NCI-H2196 (cell line): ENCODE data around the gene CDT1.

Source experiments
- DNase-seq: peaks from one replicate; lab custom pipeline; 2025; ENCODE audit not compliant: unreplicated experiment; lab: John Stamatoyannopoulos, UW

CDT1 gene

GRCh38 chr16:88835383-88835782 lies 31.8 kb downstream of the CDT1 start:
- no peak for DNase-seq

GRCh38 chr16:88835818-88836217 lies 32.2 kb downstream of the CDT1 start:
- no peak for DNase-seq

- no peak for DNase-seq
These were observed 33.2 kb downstream of the CDT1 start for GRCh38 chr16:88836791-88837190.

DNA sequence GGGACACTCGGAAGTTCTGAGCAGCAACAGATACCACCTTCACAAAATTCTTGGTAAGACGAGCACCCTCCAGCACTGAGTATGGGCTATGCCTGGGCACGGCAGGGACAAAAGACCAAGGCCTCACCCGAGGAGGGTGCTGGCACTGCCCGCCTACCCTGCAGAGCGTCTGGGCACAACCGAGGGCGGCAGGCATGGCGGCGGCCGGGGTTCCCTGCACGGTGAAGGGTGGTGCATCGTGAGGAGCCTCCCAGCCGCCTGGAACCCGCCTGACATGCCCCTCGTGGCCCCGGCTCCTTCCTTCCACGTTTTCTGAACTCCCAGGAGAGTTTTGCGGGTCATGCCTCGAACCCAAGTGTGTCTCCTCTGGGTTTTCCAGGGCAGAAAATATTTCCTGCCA lies 34.2 kb downstream of the CDT1 start:
- no peak for DNase-seq

GRCh38 chr16:88838566-88838965 lies 35.0 kb downstream of the CDT1 start:
- no peak for DNase-seq

DNA sequence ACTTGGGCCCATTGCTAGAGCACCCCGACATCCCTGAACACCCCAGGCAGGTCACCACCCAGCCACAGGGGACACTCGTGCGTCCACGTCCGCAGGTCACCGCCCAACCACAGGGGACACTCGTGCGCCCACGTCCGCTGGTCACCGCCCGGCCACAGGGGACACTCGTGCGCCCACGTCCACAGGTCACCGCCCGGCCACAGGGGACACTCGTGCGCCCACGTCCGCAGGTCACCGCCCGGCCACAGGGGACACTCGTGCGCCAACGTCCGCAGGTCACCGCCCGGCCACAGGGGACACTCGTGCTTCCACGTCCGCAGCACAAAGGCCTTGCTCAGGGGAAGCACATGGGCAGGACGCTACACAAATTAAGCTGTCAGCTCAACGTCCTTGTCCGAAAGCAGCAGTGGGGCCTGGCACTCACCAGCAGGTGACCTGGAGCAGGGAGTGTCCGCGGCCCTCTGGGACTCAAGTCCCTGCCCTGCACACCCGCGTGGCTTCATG lies 35.5 kb downstream of the CDT1 start:
- DNase-seq, result no peak

GRCh38 chr16:88839745-88840599 lies 36.4 kb downstream of the CDT1 start:
- no peak for DNase-seq

- DNase-seq, result no peak
These were observed 37.1 kb downstream of the CDT1 start for GRCh38 chr16:88840600-88841215.

DNA sequence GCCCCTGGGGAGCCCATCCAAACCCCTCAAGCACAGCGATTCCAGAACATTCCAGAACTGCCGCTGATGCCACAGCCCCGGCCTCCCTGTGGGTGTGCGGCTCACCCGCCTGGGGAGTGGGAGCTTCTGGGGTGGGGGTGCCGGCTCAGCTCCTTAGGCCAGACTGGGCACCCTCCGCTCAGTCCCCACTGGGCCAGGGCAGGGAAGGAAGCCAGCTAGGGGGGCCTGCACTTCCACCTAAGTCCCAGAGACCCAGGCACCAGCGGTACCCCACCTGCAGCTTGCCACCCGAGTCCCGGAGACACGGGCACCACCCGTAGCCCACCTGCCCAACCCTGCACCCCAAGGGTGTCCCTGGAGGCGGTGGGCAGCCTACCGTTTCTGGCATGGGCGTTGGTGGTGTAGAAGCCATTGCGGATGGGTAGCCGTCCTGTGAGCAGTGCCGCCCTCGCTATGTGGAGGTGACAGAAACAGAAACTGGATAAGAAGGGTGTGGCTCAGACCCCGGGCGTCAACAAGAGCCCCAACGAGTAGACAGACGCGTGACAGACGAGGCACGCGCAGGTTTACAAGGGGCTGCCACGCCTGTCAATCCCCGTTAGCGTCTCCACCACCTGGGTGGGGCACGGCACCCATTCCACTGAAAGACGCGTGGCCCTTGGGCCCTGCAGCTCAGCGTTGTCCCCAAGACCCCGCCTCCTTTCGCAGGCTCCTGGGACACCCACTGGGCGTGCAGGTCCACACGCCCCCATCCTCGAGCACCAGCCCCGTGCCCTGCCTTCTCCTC lies 38.1 kb downstream of the CDT1 start:
- no peak for DNase-seq

DNA sequence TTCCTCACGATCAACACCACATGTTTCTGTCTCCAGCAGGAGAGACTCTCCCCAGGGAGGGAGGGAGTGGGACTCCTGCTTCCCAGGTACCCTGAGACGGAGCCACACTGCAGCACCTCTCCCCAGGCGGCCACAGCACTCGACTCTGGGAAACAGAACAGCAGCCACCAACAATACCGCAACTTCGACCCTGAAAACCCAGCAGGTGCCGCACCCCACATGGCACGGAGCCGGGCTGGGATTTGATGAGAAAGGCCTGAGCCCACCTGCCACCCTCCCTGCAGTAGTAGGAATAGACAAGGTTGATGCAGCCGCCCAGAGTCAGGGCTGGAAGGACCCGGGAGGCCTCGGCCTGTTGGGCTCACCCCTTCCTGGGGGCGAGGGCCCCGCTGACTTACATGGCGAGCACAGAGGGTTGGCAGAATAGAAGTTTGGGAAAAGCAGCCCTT lies 38.7 kb downstream of the CDT1 start:
- DNase-seq, result no peak

- no peak for DNase-seq
These were observed 39.2 kb downstream of the CDT1 start for GRCh38 chr16:88842806-88843205.

GRCh38 chr16:88843256-88843655 lies 39.7 kb downstream of the CDT1 start:
- no peak for DNase-seq

DNA sequence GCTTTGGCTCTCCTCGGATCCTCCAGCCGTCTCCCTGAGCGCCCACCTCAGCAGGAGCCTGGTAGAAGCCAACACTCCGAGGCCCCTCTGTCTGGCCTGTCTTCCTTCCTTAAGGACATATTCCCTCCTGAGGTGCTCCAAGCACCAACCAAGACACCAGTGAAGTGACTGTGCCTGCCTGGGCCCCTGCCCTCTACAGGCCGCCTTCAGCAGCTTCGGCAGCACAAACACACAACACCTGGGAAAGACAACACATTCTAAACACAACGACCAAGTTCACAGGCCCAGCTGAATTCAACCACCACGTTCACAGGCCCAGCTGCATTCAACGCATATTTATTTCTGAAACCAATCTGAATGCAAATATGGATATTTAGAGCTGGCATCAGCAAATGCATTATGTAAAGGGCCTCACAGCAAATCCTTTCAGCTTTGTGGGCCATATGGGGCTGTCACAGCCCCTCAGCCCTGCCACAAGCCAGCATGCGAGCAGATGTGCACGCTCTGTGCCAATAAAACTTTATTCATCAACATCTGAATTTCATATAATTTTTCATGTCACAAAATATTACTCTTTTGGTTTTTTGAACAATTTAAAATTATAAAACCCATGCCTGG lies 40.9 kb downstream of the CDT1 start:
- DNase-seq, result no peak

DNA sequence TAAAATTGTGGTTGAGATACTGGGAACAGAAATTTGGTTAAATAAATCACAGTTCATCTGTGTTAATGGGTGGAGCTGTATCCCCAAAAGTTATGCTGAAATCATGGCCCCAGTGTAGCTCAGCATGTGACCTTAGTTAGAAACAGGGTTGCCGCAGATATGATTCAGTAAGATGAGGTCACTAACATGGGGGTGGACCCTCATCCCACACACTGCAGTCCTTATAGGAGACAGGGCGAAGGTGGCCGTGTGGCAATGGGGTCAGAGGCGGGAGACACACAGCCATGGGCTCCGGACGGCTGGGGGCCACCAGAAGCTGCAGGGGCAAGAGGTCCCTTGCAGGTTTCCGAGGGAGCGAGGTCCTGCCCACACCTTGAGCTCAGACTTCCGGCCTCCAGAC lies 42.5 kb downstream of the CDT1 start:
- no peak for DNase-seq

DNA sequence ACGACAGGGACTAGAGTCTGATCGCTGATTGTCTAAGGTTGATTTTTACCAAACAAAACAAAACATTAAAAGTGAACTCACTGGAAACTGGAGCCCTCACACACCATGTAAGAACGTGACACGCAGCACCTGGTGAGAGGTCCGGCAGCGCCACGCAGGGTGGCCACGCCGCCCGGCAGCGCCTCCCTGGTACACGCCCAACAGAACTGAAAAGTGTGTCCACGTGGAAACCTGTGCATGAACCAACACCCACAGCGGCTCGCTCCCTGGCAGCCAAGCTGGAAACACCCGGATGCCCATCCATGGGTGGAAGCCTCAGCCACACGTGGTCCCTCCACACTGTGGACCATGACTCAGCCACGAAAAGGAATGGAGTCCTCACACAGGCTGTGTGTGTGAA lies 44.1 kb downstream of the CDT1 start:
- DNase-seq, result no peak

GRCh38 chr16:88848557-88848956 lies 45.0 kb downstream of the CDT1 start:
- DNase-seq, result no peak

- DNase-seq, result no peak
These were observed 47.1 kb downstream of the CDT1 start for GRCh38 chr16:88850531-88851199.

DNA sequence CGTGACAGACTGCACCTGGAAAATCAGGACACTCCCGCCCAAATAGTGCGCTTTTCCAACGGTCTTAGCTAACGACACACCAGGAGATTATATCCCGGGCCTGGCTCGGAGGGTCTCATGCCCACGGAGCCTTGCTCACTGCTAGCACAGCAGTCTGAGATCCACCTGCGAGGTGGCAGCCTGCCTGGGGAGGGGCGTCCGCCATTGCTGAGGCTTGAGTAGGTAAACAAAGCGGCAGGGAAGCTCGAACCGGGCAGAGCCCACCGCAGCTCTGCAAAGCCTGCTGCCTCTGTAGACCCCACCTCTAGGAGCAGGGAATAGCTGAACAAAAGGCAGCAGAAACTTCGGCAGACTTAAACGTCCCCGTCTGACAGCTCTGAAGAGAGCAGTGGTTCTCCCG lies 48.0 kb downstream of the CDT1 start:
- no peak for DNase-seq

DNA sequence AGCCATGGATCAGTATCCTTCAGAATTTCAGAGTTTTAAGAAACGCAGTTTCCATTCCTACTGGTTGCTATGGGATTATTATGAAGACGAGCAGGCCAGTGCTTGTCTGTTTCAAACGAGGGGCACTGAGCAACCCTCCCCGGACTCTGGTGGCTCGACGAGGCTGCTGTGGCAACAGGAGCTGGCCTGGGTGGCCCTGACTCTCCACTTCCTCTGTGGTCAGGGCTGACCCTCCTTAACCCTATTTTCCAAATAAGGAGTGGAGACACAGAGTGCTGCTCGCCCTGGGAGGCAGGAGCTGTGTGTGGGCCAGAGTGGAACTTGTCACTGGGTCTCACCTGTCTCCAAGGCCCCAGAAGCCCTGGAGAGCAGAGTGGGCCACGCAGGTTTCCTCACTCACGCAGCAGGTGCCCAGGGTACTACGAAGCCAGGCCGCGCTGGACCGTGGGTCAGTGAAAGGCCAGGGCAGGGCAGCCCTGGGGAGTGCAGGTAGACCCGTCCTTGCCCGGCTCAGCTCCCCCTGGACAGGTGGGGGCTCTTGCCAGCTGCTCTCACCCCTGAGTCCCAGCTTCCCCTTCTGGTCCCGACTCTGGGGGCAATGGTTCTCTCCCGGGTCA lies 49.8 kb downstream of the CDT1 start:
- DNase-seq, result no peak
